Measurements from ENCODE around the gene DOCK1.

The DOCK1 gene

GRCh38 chr10:126904818-126905701 is at the start of gene DOCK1:
TSS of gene DOCK1 (plus strand) at chr10:126905428. CDS start at chr10:126905518, 90 bp downstream.
- peak within 1 kb of the TSS; percentile 80; the same call in 1 of the 2 replicates for H3K27ac ChIP-seq
- TF ChIP-seq, protein P1, sequence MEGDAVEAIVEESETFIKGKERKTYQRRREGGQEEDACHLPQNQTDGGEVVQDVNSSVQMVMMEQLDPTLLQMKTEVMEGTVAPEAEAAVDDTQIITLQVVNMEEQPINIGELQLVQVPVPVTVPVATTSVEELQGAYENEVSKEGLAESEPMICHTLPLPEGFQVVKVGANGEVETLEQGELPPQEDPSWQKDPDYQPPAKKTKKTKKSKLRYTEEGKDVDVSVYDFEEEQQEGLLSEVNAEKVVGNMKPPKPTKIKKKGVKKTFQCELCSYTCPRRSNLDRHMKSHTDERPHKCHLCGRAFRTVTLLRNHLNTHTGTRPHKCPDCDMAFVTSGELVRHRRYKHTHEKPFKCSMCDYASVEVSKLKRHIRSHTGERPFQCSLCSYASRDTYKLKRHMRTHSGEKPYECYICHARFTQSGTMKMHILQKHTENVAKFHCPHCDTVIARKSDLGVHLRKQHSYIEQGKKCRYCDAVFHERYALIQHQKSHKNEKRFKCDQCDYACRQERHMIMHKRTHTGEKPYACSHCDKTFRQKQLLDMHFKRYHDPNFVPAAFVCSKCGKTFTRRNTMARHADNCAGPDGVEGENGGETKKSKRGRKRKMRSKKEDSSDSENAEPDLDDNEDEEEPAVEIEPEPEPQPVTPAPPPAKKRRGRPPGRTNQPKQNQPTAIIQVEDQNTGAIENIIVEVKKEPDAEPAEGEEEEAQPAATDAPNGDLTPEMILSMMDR (conservative IDR thresholded peaks at IDR 0.05), result no peak

DNA sequence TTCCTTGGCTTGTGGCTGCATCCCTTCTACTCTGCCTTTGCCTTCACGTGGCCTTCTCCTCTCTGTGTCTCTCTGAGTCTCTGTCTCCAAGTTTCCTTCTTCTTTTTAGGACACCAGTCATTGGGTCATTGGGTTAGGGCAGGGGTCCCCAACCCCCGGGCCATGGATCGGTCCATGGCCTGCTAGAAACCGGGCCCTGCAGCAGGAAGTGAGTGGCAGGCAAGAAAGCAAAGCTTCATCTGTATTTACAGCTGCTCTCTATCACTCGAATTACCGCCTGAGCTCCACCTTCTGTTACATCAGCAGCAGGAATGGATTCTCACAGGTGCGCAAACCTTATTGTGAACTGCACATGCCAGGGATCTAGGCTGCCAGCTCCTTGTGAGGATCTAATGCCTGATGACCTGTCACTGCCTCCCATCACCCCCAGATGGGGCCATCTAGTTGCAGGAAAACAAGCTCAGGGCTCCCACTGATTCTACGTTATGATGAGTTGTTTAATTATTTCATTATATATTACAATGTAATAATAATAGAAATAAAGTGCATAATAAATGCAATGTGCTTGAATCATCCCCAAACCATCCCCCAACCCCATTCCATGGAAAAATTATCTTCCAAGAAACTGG is 47.9 kb upstream of the DOCK1 start:
- TF ChIP-seq, protein P1 (conservative IDR thresholded peaks at IDR 0.05), result no peak
- H3K27ac ChIP-seq, result no peak overlapping the region

GRCh38 chr10:126867567-126868365 is 37.5 kb upstream of the DOCK1 start:
- H3K27ac ChIP-seq, result no peak overlapping the region
- TF ChIP-seq, protein P1 (conservative IDR thresholded peaks at IDR 0.05), result no peak

DNA sequence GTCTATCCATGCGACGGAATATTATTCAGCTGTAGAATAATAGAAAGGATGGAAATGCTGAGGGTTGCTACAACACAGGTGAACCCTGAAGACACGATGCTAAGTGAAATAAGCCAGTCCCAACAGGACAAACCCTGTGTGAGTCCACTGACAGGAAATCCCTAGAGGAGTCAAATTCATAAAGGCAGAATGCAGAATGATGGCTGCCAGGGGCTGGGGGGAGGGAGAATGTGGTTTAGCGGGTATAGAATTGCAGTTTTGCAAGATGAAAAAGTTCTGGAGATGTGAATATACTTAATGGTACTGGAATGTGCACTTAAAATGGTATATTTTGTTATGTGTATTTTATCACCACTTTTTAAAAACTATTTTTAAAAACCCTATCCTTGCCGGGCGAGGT is 36.9 kb upstream of the DOCK1 start:
- no peak overlapping the region for H3K27ac ChIP-seq
- TF ChIP-seq, protein P1 (conservative IDR thresholded peaks at IDR 0.05), result no peak

- TF ChIP-seq, protein P1 (conservative IDR thresholded peaks at IDR 0.05), result no peak
- H3K27ac ChIP-seq, result no peak overlapping the region; the same call in 1 of the 2 replicates
Observed at GRCh38 chr10:126872135-126872534, 33.1 kb upstream of the DOCK1 start.

DNA sequence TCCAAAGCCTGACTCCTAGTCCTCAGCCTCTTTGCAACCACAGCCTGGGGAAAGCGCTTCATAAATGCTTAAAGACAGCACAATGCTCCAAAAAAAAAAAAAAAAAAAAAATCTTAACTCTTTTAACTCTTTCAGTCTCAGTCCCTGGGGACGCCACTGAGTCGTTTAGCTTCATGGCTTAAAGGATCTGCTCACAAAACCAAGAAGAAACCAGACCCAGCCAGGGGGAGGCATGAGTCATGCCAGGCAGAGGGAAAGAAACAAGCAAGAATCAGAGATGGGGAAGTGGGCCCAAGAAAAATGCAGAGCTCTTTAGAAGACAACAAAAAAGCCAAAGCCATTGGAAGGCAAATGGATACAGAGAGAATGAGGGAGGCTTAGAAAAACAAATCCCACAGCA is 32.5 kb upstream of the DOCK1 start:
- TF ChIP-seq, protein P1 (conservative IDR thresholded peaks at IDR 0.05), result no peak
- no peak overlapping the region for H3K27ac ChIP-seq

- TF ChIP-seq, protein P1 (conservative IDR thresholded peaks at IDR 0.05), result no peak
- H3K27ac ChIP-seq, result no peak overlapping the region
Observed at GRCh38 chr10:126876456-126876855, 28.8 kb upstream of the DOCK1 start.

Data from VCaP (cell line).